RWPE2 (cell line): Measurements from ENCODE around the gene PPP6R1.

Experiments
- ATAC-seq: fragments of 200-7000 bp; cut with Tn5 transposase; 3 replicates; pipeline ENCODE4 v1.9.1; 2021; ENCODE audit warnings: low read depth
- DNase-seq: peaks from one replicate; pipeline ENCODE4 v3.0.0-alpha.2; 2020; ENCODE audit warnings: low spot score
- H3K27ac ChIP-seq: fragments of 450-650 bp; 2 replicates; pipeline ENCODE4 v1.5.1; 2017; ENCODE audit warnings: mild to moderate bottlenecking; ENCODE audit not compliant: poor library complexity, severe bottlenecking
- H3K27me3 ChIP-seq: fragments of 250-450 bp; sonication (Bioruptor Pico); 2 replicates; pipeline ENCODE4 v1.5.1; 2021; ENCODE audit warnings: mild to moderate bottlenecking, moderate library complexity; ENCODE audit not compliant: insufficient read depth, poor library complexity, severe bottlenecking
- H3K36me3 ChIP-seq: fragments of 250-450 bp; sonication (Bioruptor Pico); 2 replicates; pipeline ENCODE4 v1.5.1; 2020; ENCODE audit warnings: low read depth, mild to moderate bottlenecking, moderate library complexity
- H3K4me1 ChIP-seq: fragments of 250-450 bp; sonication (Bioruptor Pico); 2 replicates; pipeline ENCODE4 v1.5.1; 2021; ENCODE audit warnings: mild to moderate bottlenecking, moderate library complexity; ENCODE audit not compliant: insufficient read depth, poor library complexity, severe bottlenecking
- H3K4me3 ChIP-seq: fragments of 250-450 bp; sonication (Bioruptor Pico); 2 replicates; pipeline ENCODE4 v1.5.1; 2021; ENCODE audit warnings: mild to moderate bottlenecking, moderate library complexity; ENCODE audit not compliant: severe bottlenecking
- H3K9me3 ChIP-seq: fragments of 250-450 bp; sonication (Bioruptor Pico); 2 replicates; pipeline ENCODE4 v1.5.1; 2021; ENCODE audit warnings: mild to moderate bottlenecking, moderate library complexity; ENCODE audit not compliant: severe bottlenecking
- CTCF ChIP-seq: fragments of 450-650 bp; IDR thresholded peaks from one replicate; pipeline ENCODE4 v1.5.1; 2017; ENCODE audit warnings: mild to moderate bottlenecking, moderate library complexity; ENCODE audit not compliant: poor library complexity, severe bottlenecking

Gene PPP6R1

GRCh38 chr19:55289117-55289796 is 30.4 kb upstream of the PPP6R1 start:
- Histone ChIP-seq H3K36me3 (peaks cover 14% of the 10 kb centered on the region), H3K27ac (no peak overlapping the region), H3K4me3 (no peak overlapping the region), H3K27me3 (no peaks in the 10 kb centered on the region), H3K4me1 (no peaks in the 10 kb centered on the region), H3K9me3 (no peaks in the 10 kb centered on the region)
- no peak for DNase-seq
- no peak for TF ChIP-seq CTCF
- ATAC-seq = no peak

GRCh38 chr19:55287361-55288079 is 28.7 kb upstream of the PPP6R1 start:
- DNase-seq = no peak
- Histone ChIP-seq H3K9me3 (no peaks in the 10 kb centered on the region), H3K4me1 (no peaks in the 10 kb centered on the region), H3K36me3 (peaks cover 14% of the 10 kb centered on the region), H3K27me3 (no peaks in the 10 kb centered on the region), H3K27ac (no peak overlapping the region), H3K4me3 (no peak overlapping the region)
- no peak for TF ChIP-seq CTCF
- ATAC-seq = no peak

- H3K27ac ChIP-seq = peak overlapping the region; percentile 44
These were observed 26.5 kb upstream of the PPP6R1 start for GRCh38 chr19:55285229-55285890.

GRCh38 chr19:55284405-55285058 is 25.7 kb upstream of the PPP6R1 start:
- Histone ChIP-seq H3K4me1 (peaks cover 6% of the 10 kb centered on the region), H3K9me3 (no peaks in the 10 kb centered on the region), H3K27me3 (no peaks in the 10 kb centered on the region), H3K27ac (peak overlapping the region; percentile 44), H3K4me3 (peak overlapping the region; percentile 43), H3K36me3 (no peaks in the 10 kb centered on the region)
- ATAC-seq (no peak), DNase-seq (no peak)
- TF ChIP-seq CTCF = no peak

More at GRCh38 chr19:55285229-55285890, 26.5 kb upstream of the PPP6R1 start:
- Histone ChIP-seq H3K4me3 (no peak overlapping the region), H3K36me3 (peaks cover 6% of the 10 kb centered on the region), H3K4me1 (peaks cover 6% of the 10 kb centered on the region), H3K9me3 (no peaks in the 10 kb centered on the region), H3K27me3 (no peaks in the 10 kb centered on the region)
- ATAC-seq = no peak
- no peak for TF ChIP-seq CTCF
- no peak for DNase-seq
